Measurements from ENCODE around the gene NEDD9.

NEDD9 gene

GRCh38 chr6:11230158-11231107, 2.0 kb downstream of the NEDD9 start:
- TF ChIP-seq CTCF (IDR thresholded peaks at IDR 0.05; ENCODE audit: insufficient read depth, low read length): no peak
- TF ChIP-seq, protein P1, sequence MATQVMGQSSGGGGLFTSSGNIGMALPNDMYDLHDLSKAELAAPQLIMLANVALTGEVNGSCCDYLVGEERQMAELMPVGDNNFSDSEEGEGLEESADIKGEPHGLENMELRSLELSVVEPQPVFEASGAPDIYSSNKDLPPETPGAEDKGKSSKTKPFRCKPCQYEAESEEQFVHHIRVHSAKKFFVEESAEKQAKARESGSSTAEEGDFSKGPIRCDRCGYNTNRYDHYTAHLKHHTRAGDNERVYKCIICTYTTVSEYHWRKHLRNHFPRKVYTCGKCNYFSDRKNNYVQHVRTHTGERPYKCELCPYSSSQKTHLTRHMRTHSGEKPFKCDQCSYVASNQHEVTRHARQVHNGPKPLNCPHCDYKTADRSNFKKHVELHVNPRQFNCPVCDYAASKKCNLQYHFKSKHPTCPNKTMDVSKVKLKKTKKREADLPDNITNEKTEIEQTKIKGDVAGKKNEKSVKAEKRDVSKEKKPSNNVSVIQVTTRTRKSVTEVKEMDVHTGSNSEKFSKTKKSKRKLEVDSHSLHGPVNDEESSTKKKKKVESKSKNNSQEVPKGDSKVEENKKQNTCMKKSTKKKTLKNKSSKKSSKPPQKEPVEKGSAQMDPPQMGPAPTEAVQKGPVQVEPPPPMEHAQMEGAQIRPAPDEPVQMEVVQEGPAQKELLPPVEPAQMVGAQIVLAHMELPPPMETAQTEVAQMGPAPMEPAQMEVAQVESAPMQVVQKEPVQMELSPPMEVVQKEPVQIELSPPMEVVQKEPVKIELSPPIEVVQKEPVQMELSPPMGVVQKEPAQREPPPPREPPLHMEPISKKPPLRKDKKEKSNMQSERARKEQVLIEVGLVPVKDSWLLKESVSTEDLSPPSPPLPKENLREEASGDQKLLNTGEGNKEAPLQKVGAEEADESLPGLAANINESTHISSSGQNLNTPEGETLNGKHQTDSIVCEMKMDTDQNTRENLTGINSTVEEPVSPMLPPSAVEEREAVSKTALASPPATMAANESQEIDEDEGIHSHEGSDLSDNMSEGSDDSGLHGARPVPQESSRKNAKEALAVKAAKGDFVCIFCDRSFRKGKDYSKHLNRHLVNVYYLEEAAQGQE (IDR thresholded peaks at IDR 0.05; ENCODE audit: insufficient replicate concordance, low read depth): no peak
- no peak for TF ChIP-seq GABPA (IDR thresholded peaks at IDR 0.05; ENCODE audit: low read depth)
- TF ChIP-seq POLR2AphosphoS5 (IDR thresholded peaks at IDR 0.05; ENCODE audit: low read depth): no peak
- no peak for TF ChIP-seq SPI1 (IDR thresholded peaks at IDR 0.05; ENCODE audit: borderline replicate concordance, low read depth)
- H3K27ac ChIP-seq (replicated peaks): no peak overlapping the region
- H3K4me3 ChIP-seq (replicated peaks; ENCODE audit: insufficient read depth, low read length): no peak overlapping the region
- no peaks in the 10 kb centered on the region for H3K27me3 ChIP-seq (ENCODE audit: insufficient read depth, poor library complexity, severe bottlenecking)
- DNase-seq (ENCODE audit: low read depth in 1 of 2, low spot score in 1 of 2): no peak

GRCh38 chr6:11229655-11230046, 2.8 kb downstream of the NEDD9 start:
- no peak overlapping the region for H3K4me3 ChIP-seq (replicated peaks; ENCODE audit: insufficient read depth, low read length)
- no peaks in the 10 kb centered on the region for H3K27me3 ChIP-seq (ENCODE audit: insufficient read depth, poor library complexity, severe bottlenecking)
- H3K27ac ChIP-seq (replicated peaks): no peak overlapping the region
- TF ChIP-seq, protein P1 (IDR thresholded peaks at IDR 0.05; ENCODE audit: insufficient replicate concordance, low read depth): no peak
- TF ChIP-seq SPI1 (IDR thresholded peaks at IDR 0.05; ENCODE audit: borderline replicate concordance, low read depth) (no peak), POLR2AphosphoS5 (IDR thresholded peaks at IDR 0.05; ENCODE audit: low read depth) (no peak), GABPA (IDR thresholded peaks at IDR 0.05; ENCODE audit: low read depth) (no peak), CTCF (IDR thresholded peaks at IDR 0.05; ENCODE audit: insufficient read depth, low read length) (no peak)
- DNase-seq (ENCODE audit: low read depth in 1 of 2, low spot score in 1 of 2): no peak

- DNase-seq (ENCODE audit: low read depth in 1 of 2, low spot score in 1 of 2): no peak
- TF ChIP-seq, protein P1 (IDR thresholded peaks at IDR 0.05; ENCODE audit: insufficient replicate concordance, low read depth): no peak
- TF ChIP-seq CTCF (IDR thresholded peaks at IDR 0.05; ENCODE audit: insufficient read depth, low read length): no peak
- TF ChIP-seq GABPA (IDR thresholded peaks at IDR 0.05; ENCODE audit: low read depth): no peak
- no peak for TF ChIP-seq POLR2AphosphoS5 (IDR thresholded peaks at IDR 0.05; ENCODE audit: low read depth)
- no peak for TF ChIP-seq SPI1 (IDR thresholded peaks at IDR 0.05; ENCODE audit: borderline replicate concordance, low read depth)
- no peak overlapping the region for H3K4me3 ChIP-seq (replicated peaks; ENCODE audit: insufficient read depth, low read length)
- no peak overlapping the region for H3K27ac ChIP-seq (replicated peaks)
- no peaks in the 10 kb centered on the region for H3K27me3 ChIP-seq (ENCODE audit: insufficient read depth, poor library complexity, severe bottlenecking)
These were observed 3.4 kb downstream of the NEDD9 start for GRCh38 chr6:11228935-11229654.

All from HL-60 (cell line).